Measurements from ENCODE around the gene ATRX.

- TF ChIP-seq FOXK2 (IDR thresholded peaks at IDR 0.05), result no peak
- TF ChIP-seq TARDBP (IDR thresholded peaks at IDR 0.05), result no peak
- TF ChIP-seq FOXA1 (IDR thresholded peaks at IDR 0.05), result no peak
- no peak for TF ChIP-seq BHLHE40 (IDR thresholded peaks at IDR 0.05; ENCODE audit: borderline replicate concordance)
- no peak for TF ChIP-seq FOXM1 (IDR thresholded peaks at IDR 0.05; ENCODE audit: borderline replicate concordance)
- TF ChIP-seq, protein P1, sequence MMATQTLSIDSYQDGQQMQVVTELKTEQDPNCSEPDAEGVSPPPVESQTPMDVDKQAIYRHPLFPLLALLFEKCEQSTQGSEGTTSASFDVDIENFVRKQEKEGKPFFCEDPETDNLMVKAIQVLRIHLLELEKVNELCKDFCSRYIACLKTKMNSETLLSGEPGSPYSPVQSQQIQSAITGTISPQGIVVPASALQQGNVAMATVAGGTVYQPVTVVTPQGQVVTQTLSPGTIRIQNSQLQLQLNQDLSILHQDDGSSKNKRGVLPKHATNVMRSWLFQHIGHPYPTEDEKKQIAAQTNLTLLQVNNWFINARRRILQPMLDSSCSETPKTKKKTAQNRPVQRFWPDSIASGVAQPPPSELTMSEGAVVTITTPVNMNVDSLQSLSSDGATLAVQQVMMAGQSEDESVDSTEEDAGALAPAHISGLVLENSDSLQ (IDR thresholded peaks at IDR 0.05), result no peak
- no peak for TF ChIP-seq ARNT (IDR thresholded peaks at IDR 0.05)
- TF ChIP-seq NFRKB (IDR thresholded peaks at IDR 0.05), result no peak
- TF ChIP-seq ZNF384 (IDR thresholded peaks at IDR 0.05), result no peak
- TF ChIP-seq ELF4 (IDR thresholded peaks at IDR 0.05), result no peak
- TF ChIP-seq CTBP1 (IDR thresholded peaks at IDR 0.05; ENCODE audit: borderline replicate concordance), result no peak
- TF ChIP-seq SUZ12 (IDR thresholded peaks at IDR 0.05), result no peak
- TF ChIP-seq SP1 (IDR thresholded peaks at IDR 0.05), result no peak
Observed at GRCh38 chrX:77597511-77597910, 188.5 kb downstream of the ATRX start.

All from HEK293T (cell line).